Dermis blood vessel endothelial cell (primary cell): ENCODE results near the gene TSPO2. TPM values are rescaled to one million over a fixed set of nuclear protein-coding genes. Genes with fewer than 3 reads are reported as not detected.

Source experiments
- DNase-seq: peaks from one replicate; pipeline ENCODE4 v3.0.0; 2010
- total RNA-seq: library from RNA; depleted of rRNA; stranded (reverse); fragments of >200 nt; gene quantifications from 2 replicates; pipeline ENCODE4 v1.2.3, GENCODE V29; 2014

The TSPO2 gene
- total RNA-seq, 1 donor from 2014 or later = not detected

DNA sequence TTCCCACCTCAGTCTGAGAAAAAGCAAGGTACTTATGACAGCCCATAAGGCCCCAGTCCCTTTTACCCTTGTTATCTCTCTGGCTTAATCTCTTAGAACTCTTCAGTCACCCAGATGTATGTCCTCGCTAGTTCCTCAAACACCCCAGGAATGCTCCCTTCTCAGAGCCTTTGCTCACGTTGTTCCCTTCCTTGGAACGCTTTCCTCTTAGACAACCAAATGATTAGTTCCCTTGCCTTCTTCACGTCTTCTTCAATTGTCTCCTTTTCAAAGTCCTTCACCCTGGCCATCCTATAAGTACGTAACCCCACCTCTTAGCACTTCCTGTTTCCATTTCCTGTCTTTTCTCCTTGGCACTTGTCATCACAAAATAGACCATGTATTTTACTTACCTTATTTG, 9.6 kb downstream of the TSPO2 start:
- no peak for DNase-seq

DNA sequence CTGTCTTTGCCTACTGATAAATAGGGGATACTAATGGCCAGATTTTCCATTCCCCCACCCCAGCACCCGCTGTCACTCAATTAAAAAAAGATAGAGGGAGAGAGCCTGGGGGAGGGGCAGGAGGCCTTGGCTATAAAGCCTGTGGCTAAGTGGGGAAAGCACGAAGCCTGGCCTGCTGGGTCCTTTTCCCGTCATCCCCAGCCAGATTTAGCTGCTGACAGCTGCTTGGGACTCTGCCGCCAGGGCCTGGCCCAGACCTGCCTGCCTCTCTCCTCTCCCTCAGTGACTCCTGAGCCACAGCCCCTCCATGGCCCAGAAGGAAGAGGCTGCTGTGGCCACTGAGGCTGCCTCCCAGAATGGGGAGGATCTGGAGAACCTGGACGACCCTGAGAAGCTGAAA, 10.8 kb downstream of the TSPO2 start, which contains the start of gene APOBEC2:
Gene APOBEC2 (plus strand): TSS at position 162 of the 400 bp plus-strand sequence. CDS start 146 bp downstream, at position 308.
- DNase-seq = no peak

DNA sequence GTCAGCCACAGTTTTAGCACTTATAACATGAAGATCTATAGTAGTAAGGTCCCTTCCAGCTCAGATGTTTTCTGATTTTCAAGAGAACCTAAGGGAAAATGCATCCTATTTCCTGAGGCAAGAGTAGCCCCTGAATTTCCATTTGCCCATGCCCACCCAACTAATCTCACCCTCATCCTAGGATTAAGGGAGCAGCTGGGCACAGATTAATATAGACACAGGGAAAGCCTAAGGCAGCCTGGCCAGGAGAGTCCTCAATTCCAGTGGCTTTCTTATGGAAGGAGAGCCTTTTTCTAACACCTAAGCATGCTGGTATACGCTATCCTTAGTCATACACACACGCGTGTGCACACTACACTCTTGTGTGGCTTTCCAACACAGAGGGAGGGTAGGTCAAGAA, 12.2 kb downstream of the TSPO2 start:
- no peak for DNase-seq

DNA sequence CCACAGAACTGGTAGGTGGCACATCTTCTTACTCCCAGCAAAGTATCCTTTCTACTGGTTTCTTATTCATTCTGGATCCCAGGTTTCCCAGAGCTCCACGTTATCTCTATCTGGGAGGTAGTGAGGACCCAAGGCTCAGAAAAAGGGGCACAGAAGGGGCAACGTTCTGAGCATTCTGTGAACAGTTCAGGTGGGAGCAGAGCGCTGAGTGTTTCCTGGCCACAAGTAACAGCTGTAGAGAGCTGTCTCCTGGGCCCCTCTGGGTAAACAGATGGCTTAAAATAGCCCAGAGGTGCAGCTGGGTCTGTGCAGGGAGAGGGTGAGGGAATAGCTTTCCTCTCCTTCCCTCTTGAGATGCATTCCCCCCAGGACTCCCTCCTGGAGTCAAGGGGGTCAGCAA, 12.9 kb downstream of the TSPO2 start:
- DNase-seq = no peak

DNA sequence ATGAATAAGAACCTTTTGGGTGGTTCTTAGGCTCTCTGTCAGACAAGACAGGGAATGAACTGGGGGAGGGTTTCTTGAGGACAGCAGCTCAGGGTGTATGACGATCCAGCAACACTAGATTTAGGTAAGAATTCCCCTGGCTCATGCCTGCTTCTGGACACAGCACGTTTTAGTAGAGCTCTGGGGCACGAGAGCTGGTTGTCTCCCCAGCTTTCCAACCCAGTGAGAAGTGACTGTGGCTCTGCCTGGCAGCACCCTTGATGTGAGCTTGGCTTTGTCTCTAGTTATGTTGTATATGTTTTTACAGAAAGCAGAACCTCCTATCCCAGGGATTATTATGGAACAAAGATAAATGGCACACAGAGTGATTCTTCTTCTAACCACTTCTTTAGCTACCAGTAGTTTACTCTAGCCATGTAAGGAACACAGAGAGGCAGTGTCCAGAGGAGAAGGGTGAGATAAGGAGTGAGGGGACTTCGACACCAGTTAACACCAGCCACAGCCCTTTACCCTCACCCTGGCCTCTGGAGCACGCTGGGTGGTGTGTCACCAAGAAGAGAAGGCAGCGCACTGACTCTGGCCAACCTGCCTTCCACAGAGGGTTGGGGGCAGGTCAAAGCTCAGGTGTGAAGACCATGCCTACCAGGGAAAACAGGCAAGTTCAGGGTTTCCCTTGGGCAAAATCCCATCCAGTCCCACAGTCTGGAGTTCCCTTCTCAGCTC, 14.7 kb downstream of the TSPO2 start:
- no peak for DNase-seq

DNA sequence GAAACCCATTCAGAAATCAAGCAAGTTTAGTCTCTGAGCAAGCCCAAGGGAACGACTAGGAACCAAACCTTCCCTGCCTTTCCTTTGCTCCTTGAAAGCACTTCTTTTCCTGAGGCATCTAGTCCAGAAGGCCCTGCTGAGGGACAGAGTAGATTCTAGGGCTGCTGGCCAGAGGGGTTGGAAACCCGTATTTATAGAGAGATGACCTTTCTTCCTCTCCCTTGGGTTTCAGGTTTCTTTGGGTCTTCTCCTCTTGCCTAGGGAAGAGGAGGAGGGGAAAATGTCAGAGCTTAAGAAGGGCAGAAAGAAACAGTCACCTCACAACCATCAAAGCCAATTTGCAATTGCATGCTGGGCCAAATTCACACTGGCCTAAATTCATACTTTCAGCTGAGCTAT, 16.5 kb downstream of the TSPO2 start:
- DNase-seq = no peak

DNA sequence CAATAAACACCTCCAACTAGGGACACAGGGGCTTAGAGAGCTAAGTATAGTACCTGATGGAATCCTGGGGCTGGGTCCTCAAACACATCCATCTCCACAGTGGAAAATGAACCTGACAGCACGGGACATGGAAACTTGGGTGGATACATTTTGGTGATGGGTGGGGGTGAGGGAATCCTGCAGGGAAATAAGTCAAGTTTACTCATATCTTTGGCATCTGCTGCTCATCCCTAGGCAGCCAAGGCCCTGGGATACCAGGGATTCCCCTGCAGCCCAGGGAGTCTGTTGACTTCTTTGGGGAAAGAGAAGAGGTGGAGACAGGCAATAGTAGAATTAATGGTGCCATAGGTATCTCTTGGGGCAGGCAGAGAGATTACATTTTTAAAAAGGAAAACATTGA, 17.3 kb downstream of the TSPO2 start:
- DNase-seq = no peak

DNA sequence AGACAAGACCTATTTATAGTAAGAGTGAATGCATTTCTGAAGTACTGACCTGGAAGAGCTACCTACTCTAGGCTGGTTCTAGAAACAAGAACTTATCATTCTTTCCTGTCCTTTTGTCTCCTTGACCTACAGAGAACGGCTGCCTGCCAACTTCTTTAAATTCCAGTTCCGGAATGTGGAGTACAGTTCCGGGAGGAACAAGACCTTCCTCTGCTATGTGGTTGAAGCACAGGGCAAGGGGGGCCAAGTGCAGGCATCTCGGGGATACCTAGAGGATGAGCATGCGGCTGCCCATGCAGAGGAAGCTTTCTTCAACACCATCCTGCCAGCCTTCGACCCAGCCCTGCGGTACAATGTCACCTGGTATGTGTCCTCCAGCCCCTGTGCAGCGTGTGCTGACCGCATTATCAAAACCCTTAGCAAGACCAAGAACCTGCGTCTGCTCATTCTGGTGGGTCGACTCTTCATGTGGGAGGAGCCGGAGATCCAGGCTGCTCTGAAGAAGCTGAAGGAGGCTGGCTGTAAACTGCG, 19.0 kb downstream of the TSPO2 start:
- DNase-seq = no peak

DNA sequence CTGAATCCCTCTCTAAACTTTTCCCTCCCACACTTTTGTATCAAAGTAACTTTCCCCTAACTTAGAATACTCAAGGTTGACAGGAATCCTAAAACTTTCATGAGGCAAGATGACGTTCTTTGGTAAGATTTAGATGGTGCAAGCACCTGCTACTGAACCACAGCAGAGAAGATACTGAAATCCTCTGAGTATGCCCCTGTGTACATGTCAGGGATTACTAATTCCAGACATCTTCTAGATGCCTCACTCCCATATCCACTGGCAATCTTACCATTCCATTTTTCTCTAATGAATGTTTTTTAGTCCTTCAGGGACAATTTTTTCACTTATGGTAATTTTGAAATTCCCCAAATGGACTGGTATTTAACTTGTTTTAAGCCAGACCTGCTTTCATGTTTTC, 19.8 kb downstream of the TSPO2 start:
- DNase-seq = no peak

DNA sequence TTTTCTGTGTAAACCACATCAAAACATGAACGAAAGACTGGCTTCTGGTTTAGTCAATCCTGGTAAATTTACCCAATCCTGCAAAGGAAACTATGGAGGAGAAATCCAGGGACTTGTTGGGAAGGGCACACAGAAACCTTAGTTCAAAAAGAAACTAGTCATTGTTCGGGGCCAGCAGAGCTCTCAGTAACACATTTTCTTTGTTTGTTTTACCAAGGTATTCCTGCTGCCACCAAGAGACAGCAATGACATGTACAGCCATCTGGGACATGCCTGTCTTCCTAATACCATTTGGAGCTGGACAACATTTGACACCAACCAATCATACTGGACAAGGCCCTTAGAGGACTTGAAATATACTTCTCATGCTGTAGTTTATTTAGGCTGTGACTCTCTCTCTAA, 21.6 kb downstream of the TSPO2 start:
- DNase-seq = no peak

DNA sequence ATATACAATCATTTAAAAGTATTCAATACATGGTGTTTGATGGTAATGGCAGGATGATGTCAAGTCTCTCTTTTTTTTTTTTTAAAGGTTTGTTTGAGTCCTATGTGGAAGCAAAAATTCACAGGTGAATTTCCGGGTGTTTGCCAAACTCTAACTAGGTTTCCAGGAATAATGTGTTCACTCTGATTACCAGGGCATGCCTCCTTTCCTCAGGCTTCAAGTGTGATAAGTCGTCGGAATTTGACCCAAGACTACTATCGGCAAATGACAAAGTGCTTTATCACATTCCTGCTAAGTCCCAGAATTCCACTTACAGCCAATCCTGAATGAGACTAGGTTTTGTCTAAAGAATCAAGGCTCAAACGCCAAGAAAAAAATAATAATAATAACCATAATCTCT, 22.6 kb downstream of the TSPO2 start:
- DNase-seq = no peak

DNA sequence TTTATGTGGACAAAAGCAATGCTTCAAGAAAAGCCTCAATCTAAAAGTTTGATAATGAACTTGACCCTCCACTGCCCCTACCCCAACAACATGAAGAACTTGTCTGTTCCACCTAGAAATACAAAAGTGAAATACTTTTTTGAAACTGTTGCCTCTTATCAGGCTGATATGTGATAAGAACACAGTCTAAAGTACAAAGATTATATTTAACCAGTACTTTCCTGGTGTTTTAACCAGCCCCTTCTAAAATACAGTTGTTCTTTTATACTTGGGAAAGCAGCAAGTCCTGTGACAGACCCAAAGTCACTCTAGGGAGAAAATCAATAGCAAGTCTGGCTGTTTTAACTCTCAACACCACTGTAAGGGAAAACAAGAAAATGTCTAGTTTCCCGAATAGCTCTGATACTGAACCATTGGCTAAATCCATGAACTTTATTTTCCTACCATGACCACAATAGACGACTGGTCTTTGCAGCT, 23.3 kb downstream of the TSPO2 start:
- no peak for DNase-seq

DNA sequence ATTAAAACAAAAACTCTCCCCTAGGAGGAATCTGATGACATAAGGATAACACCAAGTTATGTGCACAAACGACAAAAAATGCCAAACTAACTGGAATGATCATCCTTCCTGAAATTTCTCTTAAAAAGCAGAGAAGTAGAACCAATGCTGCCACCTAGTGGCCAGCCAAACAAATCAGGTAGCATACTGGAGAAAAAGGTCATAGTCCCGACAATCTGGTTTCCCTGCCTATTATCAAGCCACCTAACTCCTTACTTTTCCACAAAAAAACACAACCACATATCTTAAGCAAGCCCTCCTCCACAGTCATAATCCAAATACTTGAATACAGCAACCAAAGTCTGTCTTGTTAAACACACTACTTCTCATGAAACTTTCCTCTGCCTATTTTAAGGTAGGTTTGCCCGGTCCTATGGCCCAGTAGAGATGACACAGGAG, 24.6 kb downstream of the TSPO2 start:
- DNase-seq = peak; percentile 90

DNA sequence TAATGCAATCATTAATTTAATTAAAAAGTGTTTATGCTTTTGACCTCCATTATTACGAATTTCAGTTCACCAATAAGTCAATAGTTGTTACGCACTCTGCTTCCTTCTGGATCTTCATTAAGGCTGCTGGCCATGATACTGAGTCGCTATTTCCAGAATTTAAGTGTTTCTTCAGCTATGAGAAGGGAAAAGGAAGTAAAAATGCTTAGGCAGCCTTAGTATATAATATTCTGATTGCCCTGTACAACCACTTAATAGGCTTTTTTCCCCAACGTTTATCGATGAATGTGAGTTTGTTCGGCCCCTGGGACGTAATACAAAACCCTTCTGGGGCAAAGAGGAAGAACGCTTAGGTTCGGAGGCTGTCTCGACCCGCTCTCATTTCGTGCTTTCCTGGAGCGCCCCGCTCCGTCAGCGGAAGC, 29.2 kb downstream of the TSPO2 start:
- DNase-seq = peak; percentile 89

DNA sequence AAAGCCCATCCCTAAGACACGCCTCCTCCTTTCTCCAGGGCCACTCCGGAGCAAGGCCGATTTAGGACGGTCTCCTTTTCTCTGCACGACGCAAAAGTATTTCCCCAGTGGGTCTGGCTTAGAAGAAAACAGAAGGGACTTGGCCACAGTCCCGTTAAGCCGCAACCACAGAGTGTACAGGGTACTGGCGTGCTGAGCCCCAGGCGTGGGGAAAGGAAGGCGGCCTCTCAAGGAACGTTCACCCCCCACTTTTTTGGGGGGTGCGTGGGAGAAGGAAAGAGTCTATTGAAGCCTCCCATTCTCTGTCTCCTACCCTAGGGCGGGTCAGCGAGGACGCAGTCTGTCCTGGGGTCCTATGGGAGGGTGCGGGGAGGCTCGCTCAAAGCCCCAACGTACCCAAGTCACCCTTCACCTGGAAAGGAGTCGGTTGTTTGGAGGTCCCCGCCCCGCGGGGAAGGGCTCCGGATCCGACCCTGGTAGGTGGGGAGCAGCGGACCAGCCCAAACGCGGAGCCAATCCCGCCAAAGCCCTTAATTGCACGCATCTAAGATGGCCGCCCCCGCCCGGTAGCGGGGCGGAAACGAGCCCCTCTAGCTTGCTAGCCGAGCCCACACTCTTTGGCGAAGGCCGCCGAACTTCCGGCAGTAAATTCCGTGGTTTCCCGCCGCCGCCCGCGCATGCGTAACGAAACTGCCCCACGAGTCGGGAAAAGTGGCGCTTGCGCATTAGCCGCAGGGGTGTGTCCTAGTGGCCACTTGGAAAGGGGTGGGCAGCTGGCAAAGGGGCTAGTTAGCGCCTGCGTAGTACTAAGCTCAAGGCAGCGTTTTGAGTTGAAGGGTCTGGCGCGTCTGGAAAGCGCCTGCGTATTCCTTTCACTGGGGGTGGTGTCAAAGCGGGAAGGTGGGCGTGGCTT, 29.9 kb downstream of the TSPO2 start, which contains the start of gene OARD1:
Gene OARD1 (minus strand): TSS at position 434 of the 913 bp plus-strand sequence. CDS start 722 bp downstream, outside the sequence.
- DNase-seq = peak; percentile 100

DNA sequence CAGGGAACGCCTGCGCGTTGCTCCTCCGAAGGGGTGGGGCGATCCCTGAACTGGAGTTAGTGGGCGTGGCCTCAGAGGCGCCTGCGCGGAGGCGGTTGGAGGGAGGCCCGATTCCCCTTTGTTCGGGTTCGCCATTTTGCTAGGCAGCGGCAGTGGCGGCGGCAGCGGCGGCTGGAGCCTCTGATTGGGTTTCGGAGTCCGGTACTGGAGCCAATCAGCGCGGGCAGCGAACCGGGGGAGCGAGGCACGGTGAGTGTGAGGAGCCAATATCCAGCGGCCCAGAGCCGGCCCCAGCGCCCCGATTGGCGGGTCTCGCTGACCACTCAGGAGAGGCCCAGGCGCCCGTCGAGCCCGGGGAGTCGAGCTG, 30.6 kb downstream of the TSPO2 start, which contains the start of gene NFYA:
Gene NFYA (plus strand): TSS at position 139 of the 367 bp plus-strand sequence. CDS start 6,116 bp downstream, outside the sequence.
- no peak for DNase-seq

DNA sequence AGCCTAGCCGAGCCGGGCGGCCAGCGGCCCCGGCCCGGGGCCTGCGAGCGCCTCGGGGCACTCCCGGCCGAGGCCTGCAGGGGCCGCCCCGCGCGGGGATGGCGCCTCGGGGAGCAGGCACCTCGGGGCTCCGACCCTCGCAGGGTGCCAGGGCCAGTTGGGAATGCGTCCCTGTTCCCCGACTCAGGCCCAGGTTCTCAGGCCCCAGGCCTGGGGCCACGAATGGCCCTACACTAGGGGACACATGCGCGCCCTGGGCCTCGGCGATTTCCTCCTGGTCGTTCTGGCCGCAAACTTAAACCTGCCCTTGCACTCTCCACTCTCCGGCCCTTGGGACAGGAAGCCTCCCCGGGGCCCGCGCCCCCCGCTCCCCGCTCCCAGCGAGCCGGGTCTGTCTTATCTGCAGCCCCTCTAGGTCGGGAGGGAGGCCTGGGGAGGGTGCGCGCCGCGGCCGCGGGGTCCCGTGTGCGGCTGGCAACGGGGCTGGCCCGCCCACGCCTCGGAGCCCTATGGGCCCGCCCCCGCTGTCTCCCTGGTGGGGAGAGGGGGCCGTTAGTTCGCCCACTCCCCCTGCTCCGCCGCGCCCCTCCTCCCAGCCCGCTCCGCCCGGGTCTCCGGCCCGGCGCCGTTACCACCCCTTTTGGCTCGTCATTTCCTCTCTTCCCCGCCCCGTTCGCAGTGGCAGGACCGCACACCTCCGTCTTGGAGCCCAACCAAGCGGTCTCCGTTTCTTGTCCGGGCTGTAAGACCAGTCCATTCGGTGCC, 31.1 kb downstream of the TSPO2 start:
- peak; percentile 91 for DNase-seq

DNA sequence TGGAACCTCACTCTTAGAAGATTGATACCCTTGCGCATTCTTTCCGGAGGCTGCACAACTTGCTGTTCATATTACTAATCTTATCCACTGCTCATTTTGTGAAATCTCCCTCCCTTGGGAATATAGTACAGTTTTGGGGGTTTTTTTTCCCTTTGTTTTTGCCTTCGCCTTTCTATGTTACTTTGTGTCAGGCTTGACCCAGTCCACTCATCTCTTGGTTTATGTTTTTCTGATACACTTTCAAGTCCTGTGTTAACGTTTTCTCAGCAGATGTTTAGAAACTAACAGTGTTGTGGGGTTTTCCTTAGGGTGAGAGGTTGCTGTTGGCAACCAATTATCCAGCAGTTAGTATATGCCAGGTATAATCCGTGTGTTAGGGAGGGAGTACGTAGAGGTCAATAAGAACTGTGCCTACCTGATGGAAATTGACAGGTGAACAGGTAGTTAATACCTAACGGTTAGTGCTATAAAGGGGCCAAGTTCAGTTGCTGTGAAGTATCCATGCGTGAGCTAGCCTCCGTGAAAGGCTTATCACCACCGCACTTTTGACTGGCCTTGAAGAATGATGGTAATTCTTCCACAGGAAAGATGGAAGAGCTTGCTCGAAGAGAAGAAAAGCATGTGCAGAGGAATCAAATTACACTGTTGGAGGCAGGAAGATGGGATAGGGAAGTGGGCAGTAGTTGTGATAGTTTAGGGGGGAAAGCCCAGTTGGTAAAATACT, 31.9 kb downstream of the TSPO2 start:
- DNase-seq = peak; percentile 33

DNA sequence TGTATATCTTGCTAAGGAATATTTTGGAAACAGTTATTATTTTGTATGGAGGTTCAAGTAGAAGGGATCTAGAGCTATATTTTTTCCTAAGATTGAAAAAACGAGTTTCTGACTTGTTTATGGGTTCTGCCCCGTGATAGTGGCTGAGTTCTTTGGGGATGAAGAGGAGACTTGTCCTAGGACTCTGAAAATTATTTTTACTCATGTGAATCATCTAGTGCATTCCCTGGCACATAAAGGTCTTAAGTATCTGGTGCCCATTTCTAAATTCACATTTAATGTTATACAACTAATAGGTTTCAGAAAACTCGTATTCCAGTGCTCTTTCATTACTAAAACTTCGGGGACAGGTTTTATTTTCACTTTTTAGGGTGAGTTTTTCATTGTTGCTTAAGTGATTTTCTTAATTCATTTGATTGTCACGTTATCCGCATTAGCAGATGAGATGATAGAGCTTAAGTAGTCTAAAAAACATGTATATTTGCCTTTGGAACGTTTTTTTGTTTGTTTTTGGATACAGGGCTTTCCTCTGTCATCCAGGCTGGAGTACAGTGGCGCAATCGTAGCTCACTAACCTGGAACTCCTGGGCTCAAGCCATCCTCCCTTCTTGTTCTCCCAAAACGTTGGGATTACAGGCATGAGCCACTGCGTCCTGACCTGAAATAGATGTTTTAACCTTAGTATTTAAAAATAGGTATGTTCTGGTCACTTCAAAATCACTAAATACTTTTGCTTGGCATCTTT, 32.6 kb downstream of the TSPO2 start:
- peak; percentile 26 for DNase-seq
